SK-N-SH (cell line): ENCODE data around the gene WARS2. TPM values are rescaled to one million over a fixed set of nuclear protein-coding genes. Genes with fewer than 3 reads are reported as not detected.

Experiments
- CTCF ChIA-PET: fragments of 300-600, 350-600 bp; formaldehyde crosslinking; extraction: SDS; loops from one replicate; lab custom pipeline; 2021; lab: Yijun Ruan, JAX
- POLR2A ChIA-PET: fragments of 350-600 bp; sonication (Branson Sonifier 250); formaldehyde crosslinking; extraction: SDS; loops from one replicate; lab custom pipeline; 2020; ENCODE audit warnings: antibody characterized with exemption, inconsistent platforms; lab: Yijun Ruan, JAX
- DNase-seq: peaks from one replicate; pipeline ENCODE4 v3.0.0; 2012
- H2AFZ ChIP-seq: fragments of 200-600 bp; sonication (generic); 2 replicates; pipeline ENCODE4 v1.8.1; 2016; ENCODE audit warnings: antibody characterized with exemption, mild to moderate bottlenecking, low read depth
- H3F3A ChIP-seq: fragments of 200-600 bp; sonication (generic); replicated peaks from 2 replicates; pipeline ENCODE3; 2016; ENCODE audit warnings: antibody characterized with exemption, mild to moderate bottlenecking; ENCODE audit not compliant: insufficient read depth
- H3K27ac ChIP-seq, 2 experiments: fragments of 200-500 bp in 1 of 2; fragments of 200-600 bp in 1 of 2; sonication (Bioruptor generic) in 1 of 2; sonication (generic), shearing (Covaris generic) in 1 of 2; 2 replicates each; pipeline versions ENCODE4 v1.5.1 to v1.6.1; 2014 to 2016; ENCODE audit warnings: low read depth in 2 of 2, inconsistent platforms in 1 of 2, low read length in 1 of 2, mild to moderate bottlenecking in 1 of 2, mixed read lengths in 1 of 2
- H3K27me3 ChIP-seq: fragments of 200-600 bp; sonication (generic), shearing (Covaris generic); 2 replicates; pipeline ENCODE4 v1.6.1; 2016; ENCODE audit warnings: mixed run types; ENCODE audit not compliant: insufficient read depth
- H3K36me3 ChIP-seq, 2 experiments: fragments of 200-500 bp in 1 of 2; fragments of 200-600 bp in 1 of 2; sonication (Bioruptor generic) in 1 of 2; sonication (generic) in 1 of 2; replicated peaks in 1 of 2; 2 replicates each; pipeline versions ENCODE3 to v1.5.1; 2014 to 2016; ENCODE audit warnings: low read length in 1 of 2, mild to moderate bottlenecking in 1 of 2; ENCODE audit not compliant: insufficient read depth in 2 of 2, control insufficient read depth in 1 of 2
- H3K4me1 ChIP-seq, 2 experiments: fragments of 200-500 bp in 1 of 2; fragments of 200-600 bp in 1 of 2; sonication (Bioruptor generic) in 1 of 2; sonication (generic), shearing (Covaris generic) in 1 of 2; 2 replicates each; pipeline versions ENCODE4 v1.5.1 to v1.6.1; 2014 to 2016; ENCODE audit warnings: low read depth in 1 of 2, low read length in 1 of 2, mixed run types in 1 of 2; ENCODE audit not compliant: insufficient read depth in 2 of 2, control insufficient read depth in 1 of 2
- H3K4me2 ChIP-seq: fragments of 200-600 bp; sonication (generic), shearing (Covaris generic); 2 replicates; pipeline ENCODE4 v1.6.1; 2017; ENCODE audit warnings: mixed run types
- H3K4me3 ChIP-seq, 2 experiments: fragments of 200-500 bp in 1 of 2; fragments of 200-600 bp in 1 of 2; sonication (Bioruptor generic) in 1 of 2; sonication (generic), shearing (Covaris generic) in 1 of 2; 2 replicates each; pipeline versions ENCODE4 v1.5.1 to v1.8.1; 2014 to 2016; ENCODE audit warnings: low read depth in 2 of 2, inconsistent platforms in 1 of 2, low read length in 1 of 2, mild to moderate bottlenecking in 1 of 2, mixed read lengths in 1 of 2, moderate library complexity in 1 of 2
- H3K79me2 ChIP-seq: fragments of 200-600 bp; sonication (generic); 2 replicates; pipeline ENCODE4 v1.8.1; 2017; ENCODE audit warnings: mild to moderate bottlenecking; ENCODE audit not compliant: insufficient read depth
- H3K9ac ChIP-seq: fragments of 200-600 bp; sonication (generic); 2 replicates; pipeline ENCODE4 v1.6.1; 2017; ENCODE audit warnings: mixed run types
- H3K9me2 ChIP-seq: fragments of 200-600 bp; sonication (generic); 2 replicates; pipeline ENCODE4 v1.6.1; 2017; ENCODE audit warnings: mixed run types
- H3K9me3 ChIP-seq: fragments of 200-600 bp; sonication (generic); 2 replicates; pipeline ENCODE4 v1.6.1; 2017; ENCODE audit warnings: mixed run types, mild to moderate bottlenecking, moderate library complexity
- H4K20me1 ChIP-seq: fragments of 200-600 bp; sonication (generic); 2 replicates; pipeline ENCODE4 v1.6.1; 2017; ENCODE audit warnings: mild to moderate bottlenecking, mixed run types; ENCODE audit not compliant: insufficient read depth
- CHD2 ChIP-seq: fragments of 150-350 bp; IDR thresholded peaks from 2 replicates; pipeline ENCODE4 v1.6.1; 2018; ENCODE audit warnings: low read length; ENCODE audit not compliant: partially characterized antibody
- EP300 ChIP-seq, 2 experiments: IDR thresholded peaks; 2 replicates each; pipeline versions ENCODE4 v1.4.0 to v1.6.1; 2012; ENCODE audit warnings: borderline replicate concordance in 1 of 2, low read depth in 1 of 2, low read length in 1 of 2
- FOSL2 ChIP-seq: IDR thresholded peaks from 2 replicates; pipeline ENCODE4 v1.4.0; 2012; ENCODE audit warnings: low read depth, mild to moderate bottlenecking, moderate library complexity, borderline replicate concordance
- FOXJ3 ChIP-seq: sonication (generic); formaldehyde crosslinking; IDR thresholded peaks from 2 replicates; pipeline ENCODE4 v1.5.1; 2020; ENCODE audit warnings: mild to moderate bottlenecking, missing genetic modification reagents
- FOXM1 ChIP-seq: IDR thresholded peaks from 2 replicates; pipeline ENCODE4 v1.4.0; 2012; ENCODE audit warnings: low read depth, mild to moderate bottlenecking
- GABPA ChIP-seq: IDR thresholded peaks from 2 replicates; pipeline ENCODE4 v1.4.0; 2012; ENCODE audit warnings: low read depth, mild to moderate bottlenecking
- GATA2 ChIP-seq: sonication (generic); formaldehyde crosslinking; IDR thresholded peaks from 2 replicates; pipeline ENCODE4 v1.5.0; 2020; ENCODE audit warnings: mild to moderate bottlenecking, missing genetic modification reagents
- MAX ChIP-seq: IDR thresholded peaks from 2 replicates; pipeline ENCODE4 v1.4.0; 2012; ENCODE audit warnings: low read depth
- MEF2A ChIP-seq: IDR thresholded peaks from 2 replicates; pipeline ENCODE4 v1.4.0; 2012; ENCODE audit warnings: low read depth, borderline replicate concordance
- MXI1 ChIP-seq: IDR thresholded peaks from 2 replicates; pipeline ENCODE4 v1.6.1; 2012; ENCODE audit warnings: mild to moderate bottlenecking, low read depth, low read length, improper control_type of control experiment
- NFIC ChIP-seq: IDR thresholded peaks from 2 replicates; pipeline ENCODE4 v1.4.0; 2012; ENCODE audit warnings: borderline replicate concordance
- PBX3 ChIP-seq: IDR thresholded peaks from 2 replicates; pipeline ENCODE4; 2012
- RAD21 ChIP-seq: IDR thresholded peaks from 2 replicates; pipeline ENCODE4 v1.6.1; 2012; ENCODE audit warnings: mild to moderate bottlenecking, low read length
- RCOR1 ChIP-seq: fragments of 150-350 bp; IDR thresholded peaks from 2 replicates; pipeline ENCODE4 v1.6.1; 2017; ENCODE audit warnings: antibody characterized with exemption, low read length
- REST ChIP-seq: IDR thresholded peaks from 2 replicates; pipeline ENCODE4 v1.6.1; 2012; ENCODE audit warnings: mild to moderate bottlenecking, low read depth, low read length, moderate library complexity
- RFX5 ChIP-seq: IDR thresholded peaks from 2 replicates; pipeline ENCODE4 v1.6.1; 2012; ENCODE audit warnings: mild to moderate bottlenecking, improper control_type of control experiment, low read length
- TAF1 ChIP-seq: IDR thresholded peaks from 2 replicates; pipeline ENCODE4 v1.6.1; 2012; ENCODE audit warnings: low read depth, mild to moderate bottlenecking, low read length, moderate library complexity, borderline replicate concordance
- TEAD4 ChIP-seq: IDR thresholded peaks from 2 replicates; pipeline ENCODE4 v1.4.0; 2012; ENCODE audit warnings: mild to moderate bottlenecking, borderline replicate concordance; ENCODE audit not compliant: insufficient read depth
- USF2 ChIP-seq: fragments of 150-350 bp; IDR thresholded peaks from 2 replicates; pipeline ENCODE4 v1.6.1; 2017; ENCODE audit warnings: antibody characterized with exemption, low read length, low read depth, borderline replicate concordance
- ZBTB33 ChIP-seq: IDR thresholded peaks from 2 replicates; pipeline ENCODE4 v1.4.0; 2012; ENCODE audit warnings: low read depth, borderline replicate concordance
- WGBS: methylation state at CpG from one replicate; pipeline ENCODE4 v1.1.6; 2017; ENCODE audit warnings: low lambda C conversion rate; 5-methylcytosine and 5-hydroxymethylcytosine counted together
- polyA plus RNA-seq, 3 experiments: library from polyadenylated mRNA; depleted of rRNA; stranded (reverse); fragments of >200 nt; gene quantifications; 2 replicates each; pipeline ENCODE4 v1.2.3, GENCODE V29; 2012

Gene WARS2
- polyA plus RNA-seq, 1 of the 3 experiments (the other 2 are of a cell fraction) = 4.8 TPM

GRCh38 chr1:119093721-119094120, 46.7 kb downstream of the WARS2 start (continued):
- TF ChIP-seq RAD21 = no peak

- H3K9me2 ChIP-seq = no peaks in the 10 kb centered on the region
- H3K9ac ChIP-seq = no peak overlapping the region
- no peak overlapping the region for H2AFZ ChIP-seq
- ChIA-PET POLR2A (no interaction called here), CTCF (no interaction called here)
- no peaks in the 10 kb centered on the region for H3K27me3 ChIP-seq
- DNase-seq = no peak
- no peaks in the 10 kb centered on the region for H3K79me2 ChIP-seq
- H3K4me2 ChIP-seq = no peak overlapping the region
- H3K4me3 ChIP-seq = no peak overlapping the region
- 95% methylated on average over 4 of the region's 4 CpGs for WGBS
- H3K4me1 ChIP-seq = no peaks in the 10 kb centered on the region
- TF ChIP-seq MAX (no peak), GATA2 (no peak), USF2 (no peak), MEF2A (no peak), NFIC (no peak), GABPA (no peak), EP300 (IDR thresholded peaks at IDR 0.05; ENCODE audit: borderline replicate concordance in 1 of 2, low read depth in 1 of 2, low read length in 1 of 2) (no peak), TAF1 (no peak), FOSL2 (no peak), RCOR1 (no peak), CHD2 (no peak), PBX3 (no peak), TEAD4 (no peak), FOXJ3 (no peak), MXI1 (no peak), RFX5 (no peak), FOXM1 (no peak), REST (no peak), ZBTB33 (no peak)
- H4K20me1 ChIP-seq = no peaks in the 10 kb centered on the region
- no peaks in the 10 kb centered on the region; the same call in 1 of the 2 replicates for H3K9me3 ChIP-seq
- H3K36me3 ChIP-seq = peaks cover 0 to 3% of the 10 kb centered on the region in 2 experiments
- no peak overlapping the region for H3K27ac ChIP-seq
- H3F3A ChIP-seq = no peaks in the 10 kb centered on the region
Observed at GRCh38 chr1:119091618-119092017, 48.8 kb downstream of the WARS2 start.
